ENCODE measurements around the gene CALB2.

CALB2 gene

DNA sequence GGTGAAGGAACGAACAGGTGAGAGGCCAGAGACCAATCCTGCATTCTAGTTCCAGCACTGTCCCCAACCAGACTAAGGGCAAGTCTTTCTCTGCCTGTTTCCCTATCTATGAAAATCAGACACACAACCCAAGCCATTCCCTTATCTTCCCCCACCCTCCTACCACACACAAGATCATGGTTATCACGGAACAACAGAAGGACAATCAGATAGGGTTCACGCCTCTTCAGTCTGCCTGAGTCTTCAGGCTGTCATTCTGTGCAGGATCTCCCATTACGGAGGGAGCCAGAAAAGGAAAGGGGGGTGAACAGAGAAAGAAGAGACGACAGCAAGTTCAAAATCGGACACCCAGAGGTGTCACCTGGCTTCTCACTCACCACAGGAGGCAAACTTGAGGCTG is 72.2 kb downstream of the CALB2 start:
- Histone ChIP-seq H3K9ac (ENCODE audit: low read depth, low read length) (no peak overlapping the region), H3K27me3 (ENCODE audit: control insufficient read depth, insufficient read depth, low read length) (peaks cover 4% of the 10 kb centered on the region), H3K36me3 (ENCODE audit: insufficient read depth, low read length) (no peaks in the 10 kb centered on the region), H3K4me3 (ENCODE audit: low read length) (no peak overlapping the region), H3K9me3 (replicated peaks; ENCODE audit: low read length) (no peaks in the 10 kb centered on the region), H3K4me2 (ENCODE audit: low read length) (no peak overlapping the region), H3K4me1 (ENCODE audit: control insufficient read depth, insufficient read depth, low read length) (no peaks in the 10 kb centered on the region)

GRCh38 chr16:71431176-71431575 is 72.7 kb downstream of the CALB2 start:
- no peaks in the 10 kb centered on the region for H3K9me3 ChIP-seq (replicated peaks; ENCODE audit: low read length)
- no peak overlapping the region for H3K9ac ChIP-seq (ENCODE audit: low read depth, low read length)
- H3K4me3 ChIP-seq (ENCODE audit: low read length) = no peak overlapping the region
- no peaks in the 10 kb centered on the region for H3K27me3 ChIP-seq (ENCODE audit: control insufficient read depth, insufficient read depth, low read length)
- no peak overlapping the region for H3K4me2 ChIP-seq (ENCODE audit: low read length)
- H3K4me1 ChIP-seq (ENCODE audit: control insufficient read depth, insufficient read depth, low read length) = no peaks in the 10 kb centered on the region
- H3K36me3 ChIP-seq (ENCODE audit: insufficient read depth, low read length) = no peaks in the 10 kb centered on the region

DNA sequence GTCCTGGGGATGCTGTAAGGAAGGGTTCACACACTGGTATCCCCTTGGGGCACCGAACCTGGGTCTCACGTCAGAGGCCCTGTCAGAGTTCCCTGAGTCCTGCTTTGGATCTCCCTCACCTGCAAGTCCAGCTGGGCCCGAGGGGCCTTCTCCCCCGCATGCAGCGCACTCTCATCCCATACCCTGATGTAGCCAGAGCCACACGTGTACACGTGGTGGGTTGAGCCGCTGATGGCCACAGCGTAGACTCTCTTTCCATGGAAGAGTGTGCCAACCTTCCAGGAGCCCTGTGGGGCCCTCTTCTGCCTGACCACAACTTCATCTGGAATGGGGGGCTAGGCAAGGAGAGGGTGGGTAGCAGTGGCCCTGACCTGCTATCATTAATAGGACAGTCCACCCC is 73.5 kb downstream of the CALB2 start:
- Histone ChIP-seq H3K4me1 (ENCODE audit: control insufficient read depth, insufficient read depth, low read length) (no peaks in the 10 kb centered on the region), H3K4me2 (ENCODE audit: low read length) (no peak overlapping the region), H3K4me3 (ENCODE audit: low read length) (no peak overlapping the region), H3K9ac (ENCODE audit: low read depth, low read length) (no peak overlapping the region), H3K9me3 (replicated peaks; ENCODE audit: low read length) (no peaks in the 10 kb centered on the region), H3K27me3 (ENCODE audit: control insufficient read depth, insufficient read depth, low read length) (no peaks in the 10 kb centered on the region), H3K36me3 (ENCODE audit: insufficient read depth, low read length) (no peaks in the 10 kb centered on the region)

DNA sequence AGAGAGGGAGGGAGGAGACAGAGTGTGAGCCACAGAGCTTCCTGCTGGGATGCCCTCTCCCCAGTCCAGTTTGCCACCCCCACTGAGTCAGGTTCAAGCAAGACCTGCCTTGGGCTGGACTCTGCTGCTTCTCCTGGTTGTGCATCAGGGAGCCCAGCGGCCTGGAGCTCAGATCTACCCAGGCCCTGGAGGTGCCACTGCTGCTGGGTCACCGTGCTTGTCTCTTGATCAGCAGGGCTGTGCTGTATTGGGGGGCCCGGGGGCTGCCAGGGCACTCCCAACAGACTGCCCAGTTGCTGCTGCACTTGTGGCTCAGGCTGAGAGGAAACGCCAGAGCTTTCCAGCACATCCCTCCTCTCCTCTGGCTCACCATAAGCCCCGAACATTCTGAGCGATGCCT is 74.4 kb downstream of the CALB2 start:
- Histone ChIP-seq H3K4me1 (ENCODE audit: control insufficient read depth, insufficient read depth, low read length) (no peaks in the 10 kb centered on the region), H3K4me3 (ENCODE audit: low read length) (no peak overlapping the region), H3K36me3 (ENCODE audit: insufficient read depth, low read length) (no peaks in the 10 kb centered on the region), H3K9ac (ENCODE audit: low read depth, low read length) (no peak overlapping the region), H3K9me3 (replicated peaks; ENCODE audit: low read length) (no peaks in the 10 kb centered on the region), H3K27me3 (ENCODE audit: control insufficient read depth, insufficient read depth, low read length) (no peaks in the 10 kb centered on the region), H3K4me2 (ENCODE audit: low read length) (no peak overlapping the region)

DNA sequence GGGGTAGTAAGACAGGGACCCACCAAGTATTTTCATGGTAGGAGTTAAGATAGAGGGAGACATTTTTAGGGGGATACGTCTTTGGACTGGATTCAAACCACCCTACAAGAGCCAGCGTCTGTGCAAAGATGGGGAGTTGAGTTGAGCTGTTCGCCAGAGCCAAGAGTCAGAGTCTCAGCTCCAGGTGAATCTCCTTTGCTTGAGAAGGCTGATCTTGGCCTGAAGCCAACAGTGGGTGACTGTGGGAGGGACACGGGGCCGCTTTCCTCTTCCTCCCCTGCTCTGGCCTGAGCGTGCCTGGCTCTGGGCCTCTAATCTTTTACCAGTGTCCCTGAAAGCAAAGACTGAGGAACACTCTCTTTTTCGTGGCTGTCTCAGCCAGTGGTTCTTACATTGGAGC is 78.0 kb downstream of the CALB2 start:
- H3K4me2 ChIP-seq (ENCODE audit: low read length) = no peak overlapping the region
- no peaks in the 10 kb centered on the region for H3K27me3 ChIP-seq (ENCODE audit: control insufficient read depth, insufficient read depth, low read length)
- no peak overlapping the region for H3K9ac ChIP-seq (ENCODE audit: low read depth, low read length)
- H3K4me1 ChIP-seq (ENCODE audit: control insufficient read depth, insufficient read depth, low read length) = no peaks in the 10 kb centered on the region
- no peak overlapping the region for H3K4me3 ChIP-seq (ENCODE audit: low read length)
- H3K9me3 ChIP-seq (replicated peaks; ENCODE audit: low read length) = no peaks in the 10 kb centered on the region
- H3K36me3 ChIP-seq (ENCODE audit: insufficient read depth, low read length) = no peaks in the 10 kb centered on the region

DNA sequence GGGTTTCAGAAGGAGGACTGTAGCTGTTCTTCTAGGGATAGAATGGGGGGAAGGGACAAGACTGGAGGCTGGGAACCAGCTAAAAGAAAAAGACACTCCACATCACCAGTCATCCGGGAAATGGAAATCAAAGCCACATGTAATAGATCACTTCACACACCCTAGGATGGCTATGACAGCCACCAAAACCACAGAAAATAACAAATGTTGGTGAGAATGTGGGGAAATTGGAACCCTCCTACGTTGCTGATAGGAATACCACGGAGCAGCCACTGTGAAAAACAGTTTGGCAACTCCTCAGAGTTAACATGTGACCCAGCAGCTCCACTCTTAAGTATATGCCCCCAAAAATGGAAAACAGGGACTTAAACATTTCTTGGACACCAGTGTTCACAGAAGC is 81.0 kb downstream of the CALB2 start:
- peaks cover 4% of the 10 kb centered on the region for H3K9me3 ChIP-seq (replicated peaks; ENCODE audit: low read length)
- no peak overlapping the region for H3K4me2 ChIP-seq (ENCODE audit: low read length)
- no peaks in the 10 kb centered on the region for H3K4me1 ChIP-seq (ENCODE audit: control insufficient read depth, insufficient read depth, low read length)
- H3K4me3 ChIP-seq (ENCODE audit: low read length) = no peak overlapping the region
- H3K36me3 ChIP-seq (ENCODE audit: insufficient read depth, low read length) = no peaks in the 10 kb centered on the region
- no peaks in the 10 kb centered on the region for H3K27me3 ChIP-seq (ENCODE audit: control insufficient read depth, insufficient read depth, low read length)
- no peak overlapping the region for H3K9ac ChIP-seq (ENCODE audit: low read depth, low read length)
